EL (cell line): ENCODE results near the gene ARHGAP19.

ENCODE experiments used
- DNase-seq: peaks from one replicate; pipeline ENCODE4 v3.0.0-alpha.2; 2016

The ARHGAP19 gene

DNA sequence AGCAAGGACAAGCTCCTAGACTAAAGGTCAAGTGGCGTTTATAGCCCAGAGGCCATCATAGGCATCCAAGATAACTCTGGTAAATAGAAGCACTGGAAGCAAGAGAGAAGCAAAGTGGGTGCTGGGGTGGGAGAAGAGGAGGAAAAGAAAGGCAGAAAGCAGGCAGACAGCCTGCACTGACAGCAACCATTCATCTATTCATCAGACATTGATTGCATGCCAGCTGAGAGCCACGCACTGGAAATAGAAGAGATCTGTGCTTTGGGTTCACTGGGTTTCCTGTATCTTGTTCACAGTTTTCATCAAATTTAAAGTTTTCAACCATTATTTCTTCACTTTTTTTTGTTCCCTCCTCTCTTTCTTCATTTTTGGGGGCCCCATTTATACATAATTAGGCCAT is 102.0 kb downstream of the ARHGAP19 start:
- no peak for DNase-seq

DNA sequence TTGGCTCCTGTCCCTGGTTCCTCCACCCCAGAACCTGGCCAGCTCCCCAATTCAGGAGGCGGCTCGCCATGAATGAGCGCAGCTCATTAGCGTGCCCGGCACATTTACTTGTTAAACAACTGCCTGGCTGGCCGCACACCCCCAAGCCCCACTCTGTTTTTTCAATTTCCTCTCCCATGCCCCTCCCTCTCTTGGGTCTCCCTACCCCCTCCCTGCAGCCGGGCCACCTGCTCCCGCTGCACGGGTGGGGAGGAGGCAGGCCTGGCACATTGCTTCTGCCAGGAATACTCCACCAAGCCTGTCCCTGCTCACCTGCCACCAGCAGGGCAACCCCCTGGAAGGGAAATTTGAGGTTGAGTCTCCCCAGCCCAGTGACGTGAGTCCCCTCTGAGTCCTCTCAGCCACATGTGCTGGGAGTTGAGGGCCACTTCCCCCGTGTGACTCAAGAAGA is 104.2 kb downstream of the ARHGAP19 start:
- no peak for DNase-seq

DNA sequence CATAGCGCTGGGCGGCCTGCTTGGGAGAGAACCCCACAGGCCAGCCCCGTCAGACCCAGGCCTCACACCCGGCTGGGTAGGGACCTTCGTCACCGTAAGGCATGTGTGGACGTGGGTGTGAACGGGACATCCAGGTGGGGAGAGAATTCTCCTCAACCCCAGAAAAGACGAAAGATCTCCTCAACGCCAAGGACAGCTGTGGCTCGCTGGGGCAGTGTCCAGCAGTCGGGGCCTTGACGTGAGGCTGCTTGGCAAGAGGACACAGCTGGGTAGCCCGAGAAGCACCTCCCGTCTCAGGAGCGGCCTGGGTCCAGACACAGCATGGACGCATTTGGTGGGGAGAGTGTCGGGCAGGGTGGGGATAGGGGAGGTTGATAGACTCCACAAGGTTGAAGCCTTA is 105.5 kb downstream of the ARHGAP19 start:
- DNase-seq = no peak

DNA sequence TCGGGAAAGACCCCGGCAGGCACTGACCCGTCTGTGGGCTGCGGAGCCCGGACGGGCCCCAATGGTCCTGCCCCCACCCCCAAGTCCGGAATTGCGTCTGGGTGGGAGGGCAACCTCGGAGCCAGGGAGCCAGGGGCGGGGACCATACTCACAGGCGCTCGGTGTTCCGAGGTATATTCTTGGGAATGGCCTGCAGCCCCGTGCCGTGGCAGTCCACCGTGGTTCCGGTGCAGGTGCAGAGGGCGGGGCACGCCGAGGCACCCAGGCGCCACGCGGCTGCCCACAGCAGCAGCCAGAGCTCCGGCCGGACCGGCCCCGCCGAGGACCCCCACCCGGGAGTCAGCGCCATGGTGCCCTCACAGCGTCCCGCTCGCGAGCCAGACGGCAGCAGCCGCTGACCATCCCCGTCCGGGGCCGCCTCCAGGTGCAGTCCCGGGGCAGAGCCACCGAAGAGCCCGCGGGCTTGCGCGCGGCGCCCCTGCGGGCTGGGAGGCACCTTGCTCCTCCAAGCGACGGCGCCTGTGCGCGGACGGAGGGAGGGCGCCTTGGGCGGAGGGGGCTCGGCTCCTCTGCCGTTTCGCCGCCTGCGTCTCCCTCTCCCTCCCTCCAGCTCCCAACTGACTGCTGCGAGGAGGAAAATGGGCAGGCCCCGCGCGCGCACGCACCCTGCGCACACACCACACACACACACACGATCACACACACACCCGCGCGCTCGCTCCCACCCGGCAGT is 106.9 kb downstream of the ARHGAP19 start, which contains the start of gene SLIT1:
Gene SLIT1 (minus strand): TSS at position 634 of the 733 bp plus-strand sequence. CDS start 285 bp downstream, at position 349.
- DNase-seq = no peak

DNA sequence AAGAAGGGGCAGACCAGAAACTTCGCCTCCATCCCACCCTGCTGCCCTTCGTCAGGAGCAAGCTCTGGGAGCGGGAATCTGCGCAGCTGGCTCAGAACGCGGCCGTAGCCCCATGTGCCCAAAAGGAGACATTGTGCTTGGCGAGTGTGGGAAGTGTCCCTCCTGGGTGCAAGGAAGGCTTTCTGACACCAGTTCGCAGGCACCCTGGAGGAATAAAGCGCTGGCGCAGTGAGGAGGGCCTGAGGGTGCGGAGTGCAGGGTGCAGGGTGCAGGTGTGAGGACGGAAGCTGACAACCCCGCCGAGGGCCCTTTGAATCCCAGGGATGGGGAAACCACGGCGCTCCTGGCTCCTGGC is 107.5 kb downstream of the ARHGAP19 start:
- no peak for DNase-seq

DNA sequence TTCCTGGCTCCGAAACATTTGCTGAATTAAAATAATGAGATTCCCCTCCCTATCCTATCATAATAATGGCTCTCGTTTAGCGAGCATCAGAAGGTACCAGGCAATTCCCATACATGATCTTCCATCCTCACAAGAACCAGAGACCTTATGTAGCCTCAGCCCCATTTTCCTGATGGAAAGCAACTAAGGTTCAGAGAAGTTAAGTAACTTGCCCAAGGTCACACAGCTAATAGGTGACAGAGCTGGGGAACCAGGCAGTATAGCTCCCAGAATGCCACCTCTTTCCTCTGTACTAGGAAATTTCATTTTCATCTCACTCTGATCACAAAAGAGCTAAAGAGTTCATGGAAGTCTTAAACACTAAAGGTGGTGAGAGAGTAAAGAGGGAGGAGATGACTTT is 109.1 kb downstream of the ARHGAP19 start:
- no peak for DNase-seq

DNA sequence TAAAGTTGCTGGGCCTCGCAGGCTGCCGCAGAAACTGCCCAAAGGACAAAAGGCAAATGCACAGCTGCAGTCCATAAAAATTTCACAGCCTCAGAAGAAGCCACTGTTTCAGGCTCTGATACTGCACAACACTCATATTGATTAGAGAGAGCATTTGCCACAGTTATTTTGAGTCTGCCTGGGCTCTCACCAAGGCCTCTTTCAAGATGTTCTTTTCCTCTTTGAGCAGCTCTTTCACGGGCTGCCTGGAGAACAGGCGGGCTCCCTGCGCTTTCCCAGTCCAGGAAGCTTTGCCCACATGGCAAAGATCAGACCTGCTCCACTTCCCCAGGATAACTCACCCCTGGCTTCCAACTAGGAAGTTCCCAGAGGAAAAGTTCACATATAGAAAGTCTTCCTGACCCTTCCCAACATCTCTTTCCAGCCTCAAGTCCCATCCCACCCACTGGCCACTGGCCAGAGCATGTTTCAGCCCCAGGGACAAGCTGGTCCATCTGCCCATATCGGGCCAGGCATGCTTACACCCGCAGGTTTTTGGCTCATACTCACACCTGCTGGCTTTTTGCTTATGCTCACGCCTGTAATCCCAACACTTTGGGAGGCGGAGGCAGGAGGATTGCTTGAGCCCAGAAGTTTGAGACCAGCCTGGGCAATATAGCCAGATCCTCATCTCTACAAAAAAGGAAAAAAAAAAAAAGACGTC is 110.0 kb downstream of the ARHGAP19 start:
- no peak for DNase-seq

DNA sequence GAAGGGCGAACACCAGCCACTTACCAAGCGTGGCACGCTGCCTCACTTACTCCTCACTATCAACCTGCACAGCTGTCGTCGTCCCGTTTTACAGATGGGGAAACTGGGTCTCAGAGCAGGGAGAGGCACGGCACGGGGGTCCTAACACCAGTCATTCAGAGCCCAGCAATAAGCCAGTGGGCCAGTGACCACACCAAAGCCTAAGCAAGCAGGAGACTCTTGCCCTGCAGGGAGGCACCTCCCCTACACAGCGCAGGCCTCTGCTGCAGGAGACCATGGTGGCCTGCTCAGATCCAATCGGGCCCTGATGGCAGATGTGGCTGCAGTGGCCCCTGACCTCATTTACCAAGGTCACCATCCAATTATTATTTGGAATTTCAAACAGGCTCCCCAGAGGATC is 111.5 kb downstream of the ARHGAP19 start:
- no peak for DNase-seq

DNA sequence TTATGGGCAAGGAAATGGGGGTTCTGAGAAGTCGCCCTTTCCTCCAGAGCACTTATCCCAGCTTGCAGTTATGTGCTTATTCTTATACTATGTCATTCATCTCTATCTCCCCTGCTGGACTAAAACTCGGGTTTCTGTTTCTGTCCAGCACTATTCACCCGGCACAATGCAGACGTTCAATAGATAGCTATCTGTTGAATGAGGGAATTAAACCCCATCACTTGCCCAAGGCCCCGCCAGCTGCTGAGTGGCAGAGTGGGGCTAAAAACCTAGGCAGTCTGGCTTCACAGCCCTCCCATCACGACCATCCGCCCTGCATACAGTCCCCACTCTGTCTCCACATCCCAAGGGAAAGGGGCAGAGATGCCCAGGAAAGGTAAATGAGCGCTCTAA is 112.1 kb downstream of the ARHGAP19 start:
- DNase-seq = no peak

DNA sequence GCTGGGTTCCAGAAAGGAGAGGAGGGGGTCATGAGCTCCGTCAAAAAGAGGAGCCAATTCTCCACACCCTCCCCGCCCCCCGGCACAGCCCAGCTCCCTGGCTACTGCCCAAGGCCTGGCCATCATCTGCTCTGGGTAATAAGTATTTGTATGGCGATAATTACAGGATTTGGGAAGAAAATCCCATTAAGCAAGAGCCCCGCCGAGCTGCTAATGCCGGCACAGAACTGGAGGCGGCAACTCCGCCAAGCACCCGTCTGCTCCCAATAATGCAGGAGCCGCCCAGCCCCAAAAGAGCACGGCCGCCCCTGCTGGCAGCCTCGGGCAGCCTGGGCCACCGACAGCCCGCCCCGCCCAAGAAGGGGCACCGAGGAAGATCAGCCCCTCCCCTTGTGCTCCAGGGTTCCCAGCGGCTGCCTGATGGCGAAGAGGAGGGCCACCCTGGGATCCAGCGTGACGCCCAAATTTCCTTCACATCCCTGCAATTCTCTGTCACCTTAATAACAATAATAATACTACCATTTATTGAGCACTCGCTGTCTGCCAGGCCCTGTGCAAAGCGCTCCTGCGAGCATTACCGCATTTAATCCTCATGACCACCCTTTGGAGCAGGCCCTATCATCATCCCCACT is 112.6 kb downstream of the ARHGAP19 start:
- DNase-seq = peak; percentile 16

DNA sequence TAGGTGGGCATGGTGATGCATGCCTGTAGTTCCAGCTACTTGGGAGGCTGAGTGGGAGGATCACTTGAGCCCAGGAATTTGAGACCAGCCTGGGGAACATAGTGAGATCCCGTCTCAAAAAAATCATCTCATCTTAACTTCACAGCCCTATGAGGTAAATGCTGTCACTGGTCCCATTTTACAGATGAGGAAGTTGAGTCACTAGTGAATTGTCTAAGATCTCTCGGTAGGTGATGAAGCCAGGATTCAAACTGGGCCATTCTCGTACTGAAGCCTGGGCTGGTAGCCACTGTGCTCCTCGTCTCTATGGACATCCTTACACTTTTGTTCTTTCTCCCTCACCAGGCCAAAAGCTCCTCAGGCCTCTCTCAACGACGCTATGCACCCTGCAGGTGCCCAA is 113.1 kb downstream of the ARHGAP19 start:
- DNase-seq = no peak

DNA sequence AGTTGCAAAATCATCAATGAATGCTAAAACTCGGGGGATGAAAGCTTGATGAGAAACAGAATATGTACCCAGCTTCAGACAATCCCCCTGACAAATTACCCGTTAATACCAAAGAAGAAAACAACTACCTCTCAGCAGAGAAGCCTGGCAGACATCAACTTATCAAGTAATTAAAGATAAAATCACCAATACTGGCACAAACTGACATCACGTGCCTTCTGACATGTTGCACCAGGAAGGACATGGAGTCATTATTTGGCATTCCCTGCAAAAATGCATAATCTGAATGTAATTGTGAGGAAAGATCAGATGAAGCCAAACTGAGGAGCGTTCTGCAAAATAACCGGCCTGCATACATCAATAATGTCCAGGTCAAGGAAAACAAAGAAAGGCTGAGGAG is 114.4 kb downstream of the ARHGAP19 start:
- no peak for DNase-seq

DNA sequence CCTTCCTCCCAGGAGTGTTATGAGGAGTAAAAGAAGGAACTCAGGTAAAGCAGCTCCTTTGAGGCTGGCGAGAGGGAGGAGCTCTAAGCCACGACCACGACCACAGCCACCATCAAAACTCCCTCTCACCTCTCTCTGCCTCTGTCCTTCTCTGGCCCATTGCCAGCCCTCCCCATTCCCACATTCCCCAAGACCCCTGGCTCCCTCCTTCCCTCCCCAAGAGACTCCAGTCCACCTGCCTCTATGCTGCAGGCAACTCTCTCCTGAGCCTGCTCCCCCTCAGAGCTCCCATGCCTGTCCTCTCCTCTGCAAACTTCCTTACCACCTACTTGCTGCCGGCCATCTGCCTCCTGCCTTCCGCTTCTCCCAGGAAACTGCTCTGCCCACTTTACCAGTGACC is 116.2 kb downstream of the ARHGAP19 start:
- no peak for DNase-seq

DNA sequence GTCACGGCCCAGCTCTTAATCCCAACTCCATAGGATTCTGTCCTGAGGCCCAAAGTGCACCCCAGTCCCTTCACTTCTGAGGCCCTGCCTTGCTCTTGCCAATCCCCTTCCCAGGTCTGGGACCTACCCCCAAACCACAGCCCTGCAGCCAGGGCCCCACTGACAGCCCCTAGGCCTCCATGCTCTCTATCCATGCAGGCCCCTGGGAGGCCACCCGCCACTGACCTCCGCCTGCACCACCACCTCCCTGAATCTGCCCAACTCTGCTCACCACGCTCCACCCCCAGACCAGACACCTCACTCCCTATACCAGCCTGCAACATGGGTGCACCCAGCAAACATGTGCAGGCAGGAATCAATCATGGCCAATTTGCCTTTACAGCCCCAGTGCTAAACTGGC is 116.9 kb downstream of the ARHGAP19 start:
- DNase-seq = no peak

DNA sequence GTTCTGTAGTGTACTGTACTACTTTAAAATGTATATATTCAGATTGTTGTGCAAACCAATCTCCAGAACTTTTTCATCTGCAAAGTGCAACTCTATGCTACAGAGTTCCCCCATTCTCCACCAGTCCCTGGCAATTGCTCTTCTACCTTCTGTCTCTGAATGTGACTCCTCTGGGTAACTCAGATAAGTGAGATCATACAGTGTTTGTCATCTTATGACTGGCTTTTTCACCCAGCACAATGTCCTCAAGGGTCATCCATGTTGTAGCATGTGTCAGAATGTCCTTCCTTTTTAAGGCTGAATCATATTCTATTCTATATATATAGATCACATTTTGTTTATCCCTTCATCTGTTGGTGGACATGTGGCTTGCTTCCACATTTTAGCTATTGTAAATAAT is 117.5 kb downstream of the ARHGAP19 start:
- DNase-seq = no peak

DNA sequence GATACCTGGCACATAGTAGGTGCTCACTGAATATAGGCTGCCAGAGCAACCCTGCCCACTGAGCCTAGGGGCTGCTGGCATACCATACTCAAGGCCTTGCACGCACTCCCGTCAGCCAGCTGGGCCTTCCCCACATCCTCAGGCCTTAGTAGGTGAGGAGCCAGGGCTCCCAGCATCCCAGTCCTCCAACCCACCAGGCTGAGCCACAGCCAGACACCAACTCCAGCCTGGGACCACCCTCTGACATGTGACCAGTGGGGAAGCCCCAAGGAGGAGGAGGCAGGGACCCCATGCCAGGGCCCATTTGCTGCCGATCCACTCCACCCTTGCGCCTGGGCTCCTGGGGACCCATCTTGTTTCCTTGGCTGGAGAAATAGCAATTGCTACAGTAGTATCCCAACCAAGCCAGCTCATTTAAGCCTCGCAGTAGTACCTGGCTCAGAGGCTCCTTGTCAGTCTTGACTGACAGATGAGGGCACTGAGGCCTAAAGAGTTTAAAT is 118.1 kb downstream of the ARHGAP19 start:
- no peak for DNase-seq

DNA sequence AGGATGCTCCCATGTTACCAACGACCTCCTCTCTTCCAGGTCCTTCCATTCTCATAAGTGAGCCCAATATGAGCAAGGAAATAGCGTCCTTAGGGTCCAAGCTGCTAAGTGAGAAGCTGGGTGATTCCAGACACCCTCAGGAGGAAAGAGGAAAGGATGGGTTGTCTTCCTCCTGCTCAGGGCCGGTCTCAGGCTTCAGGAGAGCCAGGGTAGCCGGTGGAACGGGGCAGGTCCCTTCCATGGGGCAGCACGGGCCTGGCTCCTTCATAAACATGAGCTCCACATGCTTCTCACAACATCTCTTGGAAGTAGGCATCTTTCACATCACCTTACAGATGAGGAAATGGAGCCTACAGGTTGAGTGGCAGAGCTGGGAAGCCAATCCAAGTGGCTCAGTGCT is 119.4 kb downstream of the ARHGAP19 start:
- no peak for DNase-seq
